KMS-11 (cell line): ENCODE results near the gene PDE4D.

Source experiments
- H2AFZ ChIP-seq: fragments of 200-600 bp; sonication (generic); 2 replicates; pipeline ENCODE4 v1.6.1; 2016; ENCODE audit warnings: antibody characterized with exemption, mixed run types, low read depth
- H3K27ac ChIP-seq: fragments of 200-600 bp; sonication (generic); 2 replicates; pipeline ENCODE4 v1.6.1; 2016; ENCODE audit warnings: mild to moderate bottlenecking, mixed run types
- H3K27me3 ChIP-seq: fragments of 200-600 bp; sonication (generic); 2 replicates; pipeline ENCODE4 v1.6.1; 2017; ENCODE audit warnings: mild to moderate bottlenecking, low read depth, mixed run types, moderate library complexity; ENCODE audit not compliant: insufficient read depth
- H3K36me3 ChIP-seq: fragments of 200-600 bp; sonication (generic); 2 replicates; pipeline ENCODE4 v1.6.1; 2017; ENCODE audit warnings: mild to moderate bottlenecking, mixed run types; ENCODE audit not compliant: insufficient read depth
- H3K4me1 ChIP-seq: fragments of 200-600 bp; sonication (generic); 2 replicates; pipeline ENCODE4 v1.6.1; 2016; ENCODE audit warnings: mild to moderate bottlenecking, low read depth, mixed run types; ENCODE audit not compliant: poor library complexity, severe bottlenecking
- H3K4me2 ChIP-seq: fragments of 200-600 bp; sonication (generic); 2 replicates; pipeline ENCODE4 v1.7.0; 2016; ENCODE audit warnings: mild to moderate bottlenecking, mixed run types
- H3K4me3 ChIP-seq: fragments of 200-600 bp; sonication (generic); IDR thresholded peaks from 2 replicates; pipeline ENCODE4 v1.6.1; 2017; ENCODE audit warnings: low read depth, low read length, mixed read lengths; ENCODE audit not compliant: insufficient read depth
- H3K79me2 ChIP-seq: fragments of 200-600 bp; sonication (generic); 2 replicates; pipeline ENCODE4 v1.6.1; 2016; ENCODE audit warnings: low read depth, mixed run types; ENCODE audit not compliant: insufficient read depth
- H3K9ac ChIP-seq: fragments of 200-600 bp; sonication (generic); 2 replicates; pipeline ENCODE4 v1.6.1; 2016; ENCODE audit warnings: mild to moderate bottlenecking, mixed run types
- H4K20me1 ChIP-seq: fragments of 200-600 bp; sonication (generic); 2 replicates; pipeline ENCODE4 v1.6.1; 2016; ENCODE audit warnings: mild to moderate bottlenecking, mixed run types; ENCODE audit not compliant: insufficient read depth
- TF ChIP-seq, protein P1 (sequence below): fragments of 200-600 bp; sonication (generic); conservative IDR thresholded peaks from 2 replicates; pipeline ENCODE4 v1.6.1; 2017; ENCODE audit warnings: low read depth, mild to moderate bottlenecking, antibody characterized with exemption, low read length, moderate library complexity, mixed read lengths

The PDE4D gene

DNA sequence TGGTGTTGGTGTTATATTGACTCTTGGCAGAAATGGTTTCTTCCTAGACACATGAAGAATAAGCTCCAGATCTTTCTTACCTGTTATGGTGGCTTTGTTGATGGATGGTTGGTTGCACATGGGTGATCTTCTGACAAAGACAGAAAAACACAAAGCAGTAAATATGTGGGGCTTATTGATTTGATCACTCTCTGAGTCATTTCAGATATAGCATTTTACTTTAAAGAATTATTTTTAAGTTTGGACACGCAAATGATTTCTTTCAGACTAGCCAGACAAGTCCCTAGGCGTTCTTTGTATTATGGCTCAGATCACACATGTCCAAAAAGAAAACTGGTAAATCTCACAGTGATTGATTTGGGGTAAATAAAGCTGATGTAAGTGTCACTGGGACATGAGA, 713.0 kb downstream of the PDE4D start:
- Histone ChIP-seq H3K79me2 (no peaks in the 10 kb centered on the region), H3K4me2 (peak overlapping the region; percentile 69; the same call in 1 of the 2 replicates), H3K4me1 (peaks cover 60% of the 10 kb centered on the region), H3K36me3 (no peaks in the 10 kb centered on the region), H3K27ac (no peak overlapping the region), H2AFZ (no peak overlapping the region), H3K4me3 (no peak overlapping the region), H4K20me1 (no peaks in the 10 kb centered on the region), H3K27me3 (no peaks in the 10 kb centered on the region), H3K9ac (no peak overlapping the region)
- TF ChIP-seq, protein P1, sequence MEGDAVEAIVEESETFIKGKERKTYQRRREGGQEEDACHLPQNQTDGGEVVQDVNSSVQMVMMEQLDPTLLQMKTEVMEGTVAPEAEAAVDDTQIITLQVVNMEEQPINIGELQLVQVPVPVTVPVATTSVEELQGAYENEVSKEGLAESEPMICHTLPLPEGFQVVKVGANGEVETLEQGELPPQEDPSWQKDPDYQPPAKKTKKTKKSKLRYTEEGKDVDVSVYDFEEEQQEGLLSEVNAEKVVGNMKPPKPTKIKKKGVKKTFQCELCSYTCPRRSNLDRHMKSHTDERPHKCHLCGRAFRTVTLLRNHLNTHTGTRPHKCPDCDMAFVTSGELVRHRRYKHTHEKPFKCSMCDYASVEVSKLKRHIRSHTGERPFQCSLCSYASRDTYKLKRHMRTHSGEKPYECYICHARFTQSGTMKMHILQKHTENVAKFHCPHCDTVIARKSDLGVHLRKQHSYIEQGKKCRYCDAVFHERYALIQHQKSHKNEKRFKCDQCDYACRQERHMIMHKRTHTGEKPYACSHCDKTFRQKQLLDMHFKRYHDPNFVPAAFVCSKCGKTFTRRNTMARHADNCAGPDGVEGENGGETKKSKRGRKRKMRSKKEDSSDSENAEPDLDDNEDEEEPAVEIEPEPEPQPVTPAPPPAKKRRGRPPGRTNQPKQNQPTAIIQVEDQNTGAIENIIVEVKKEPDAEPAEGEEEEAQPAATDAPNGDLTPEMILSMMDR, result no peak

DNA sequence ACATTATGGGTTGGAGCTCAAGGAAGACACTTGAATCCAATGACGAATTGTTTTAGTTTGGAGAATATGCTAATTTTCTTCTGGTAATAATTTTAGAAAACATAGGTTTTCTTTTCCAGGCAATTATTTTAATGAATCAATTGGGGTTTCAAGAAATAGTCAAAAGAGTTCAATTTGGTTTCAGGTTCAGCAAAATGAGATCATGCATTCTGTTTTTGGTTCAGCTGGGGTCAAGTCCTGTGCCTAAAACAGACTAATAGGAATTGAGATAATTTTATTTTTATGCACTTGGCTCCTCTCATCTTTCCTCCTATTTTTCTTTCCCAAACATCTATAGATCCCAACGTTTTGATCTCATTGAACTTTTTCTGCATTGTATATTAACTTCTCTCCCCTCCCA, 713.8 kb downstream of the PDE4D start:
- Histone ChIP-seq H3K27me3 (no peaks in the 10 kb centered on the region), H3K4me2 (peak overlapping the region; percentile 69), H3K36me3 (no peaks in the 10 kb centered on the region), H3K79me2 (no peaks in the 10 kb centered on the region), H4K20me1 (no peaks in the 10 kb centered on the region), H3K27ac (peak overlapping the region; percentile 74; the same call in 1 of the 2 replicates), H3K9ac (no peak overlapping the region), H3K4me1 (peaks cover 61% of the 10 kb centered on the region), H3K4me3 (no peak overlapping the region), H2AFZ (no peak overlapping the region)
- TF ChIP-seq, protein P1, result no peak

GRCh38 chr5:59178482-59178881, 715.0 kb downstream of the PDE4D start:
- peak overlapping the region; percentile 22; the same call in 1 of the 2 replicates for H3K9ac ChIP-seq
- no peaks in the 10 kb centered on the region for H3K27me3 ChIP-seq
- peaks cover 74% of the 10 kb centered on the region for H3K4me1 ChIP-seq
- H4K20me1 ChIP-seq, result no peaks in the 10 kb centered on the region
- peak overlapping the region; percentile 31 for H2AFZ ChIP-seq
- H3K27ac ChIP-seq, result peak overlapping the region; percentile 74
- H3K4me3 ChIP-seq, result no peak overlapping the region
- H3K4me2 ChIP-seq, result peak overlapping the region; percentile 69
- H3K36me3 ChIP-seq, result no peaks in the 10 kb centered on the region
- TF ChIP-seq, protein P1, result no peak
- H3K79me2 ChIP-seq, result no peaks in the 10 kb centered on the region

GRCh38 chr5:59178071-59178470, 715.5 kb downstream of the PDE4D start:
- Histone ChIP-seq H3K27me3 (no peaks in the 10 kb centered on the region), H4K20me1 (no peaks in the 10 kb centered on the region), H3K27ac (peak overlapping the region; percentile 74), H3K36me3 (no peaks in the 10 kb centered on the region), H3K4me2 (peak overlapping the region; percentile 69), H3K79me2 (no peaks in the 10 kb centered on the region), H3K9ac (peak overlapping the region; percentile 22; the same call in 1 of the 2 replicates), H2AFZ (peak overlapping the region; percentile 31), H3K4me3 (no peak overlapping the region), H3K4me1 (peaks cover 78% of the 10 kb centered on the region)
- TF ChIP-seq, protein P1, result no peak
